GM19372 (cell line): ENCODE data around the gene FLG2.
"Not testable (repeated sequence)": the region's sequence is repeated elsewhere in the genome, so short reads cannot be mapped to it uniquely, and the experiment has no call there.

Experiments
- ATAC-seq: cut with Tn5 transposase; IDR thresholded peaks from one replicate; pipeline ENCODE4 v1.9.1; 2021; ENCODE audit warnings: mild to moderate bottlenecking, low read depth, moderate library complexity; ENCODE audit not compliant: unreplicated experiment

Gene FLG2

DNA sequence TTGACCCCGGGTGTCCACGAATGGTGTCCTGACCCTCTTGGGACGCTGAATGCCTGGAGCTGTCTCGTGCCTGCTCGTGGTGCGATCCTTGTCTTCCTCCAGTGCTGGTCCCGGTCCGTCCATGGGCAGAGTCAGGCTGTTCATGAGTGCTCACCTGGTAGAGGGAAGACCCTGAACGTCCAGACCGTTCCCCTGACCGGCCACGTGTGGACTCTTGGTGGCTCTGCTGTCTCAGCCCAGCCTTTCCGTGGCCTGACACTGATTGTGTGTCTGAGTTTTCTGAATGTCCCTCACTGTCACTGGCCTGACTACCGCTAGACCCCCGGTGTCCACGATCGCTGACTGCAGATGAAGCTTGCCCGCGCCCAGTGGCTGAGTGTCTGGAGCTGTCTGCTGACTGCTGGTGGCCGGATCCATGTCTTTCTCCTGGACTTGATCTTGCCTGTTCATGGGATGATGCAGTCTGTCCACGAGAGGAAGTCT is 46.4 kb downstream of the FLG2 start:
- ATAC-seq = no peak

DNA sequence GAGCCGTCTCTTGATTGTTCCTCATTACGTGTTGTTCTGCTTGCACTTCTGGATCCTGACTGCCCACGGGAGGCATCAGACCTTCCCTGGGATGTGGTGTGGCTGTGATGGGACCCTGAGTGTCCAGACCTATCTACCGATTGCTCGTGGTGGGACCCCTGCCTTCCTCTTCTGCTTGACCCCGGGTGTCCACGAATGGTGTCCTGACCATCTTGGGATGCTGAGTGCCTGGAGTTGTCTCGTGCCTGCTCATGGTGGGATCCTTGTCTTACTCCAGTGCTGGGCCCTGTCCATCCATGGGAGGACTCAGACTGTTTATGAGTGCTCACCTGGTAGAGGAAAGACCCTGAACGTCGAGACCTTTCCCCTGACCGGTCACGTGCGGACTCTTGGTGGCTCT is 47.6 kb downstream of the FLG2 start:
- ATAC-seq = not testable (repeated sequence)

- no peak for ATAC-seq
Observed at GRCh38 chr1:152309955-152310354, 49.9 kb downstream of the FLG2 start.

- not testable (repeated sequence) for ATAC-seq
Observed at GRCh38 chr1:152309320-152309901, 50.4 kb downstream of the FLG2 start.

GRCh38 chr1:152308758-152309157 is 51.0 kb downstream of the FLG2 start:
- ATAC-seq = not testable (repeated sequence)

DNA sequence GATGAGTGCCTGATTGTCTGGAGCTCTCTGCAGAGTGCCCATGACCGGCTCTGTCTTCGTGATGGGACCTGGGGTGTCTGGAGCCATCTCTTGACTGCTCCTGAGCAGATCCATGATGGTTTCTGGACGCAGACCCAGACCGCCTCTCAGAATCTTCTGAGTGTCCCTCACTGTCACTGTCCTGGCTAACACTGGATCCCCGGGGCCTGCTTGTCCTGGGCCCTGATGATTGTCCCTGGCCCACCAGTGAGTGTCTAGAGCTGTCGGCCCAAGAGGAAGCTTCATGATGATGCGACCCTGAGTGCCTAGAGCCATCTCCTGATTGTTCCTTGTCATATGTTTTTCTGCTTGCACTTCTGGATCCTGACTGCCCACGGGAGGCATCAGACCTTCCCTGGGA is 51.8 kb downstream of the FLG2 start:
- ATAC-seq = not testable (repeated sequence)

DNA sequence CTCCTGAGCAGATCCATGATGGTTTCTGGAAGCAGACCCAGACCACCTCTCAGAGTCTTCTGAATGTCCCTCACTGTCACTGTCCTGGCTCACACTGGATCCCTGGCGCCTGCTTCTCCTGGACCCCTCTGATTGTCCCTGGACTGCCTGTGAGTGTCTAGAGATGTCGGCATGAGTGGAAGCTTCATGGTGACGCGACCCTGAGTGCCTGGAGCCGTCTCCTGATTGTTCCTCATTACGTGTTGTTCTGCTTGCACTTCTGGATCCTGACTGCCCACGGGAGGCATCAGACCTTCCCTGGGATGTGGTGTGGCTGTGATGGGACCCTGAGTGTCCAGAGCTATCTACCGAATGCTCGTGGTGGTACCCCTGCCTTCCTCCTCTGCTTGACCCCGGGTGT is 53.7 kb downstream of the FLG2 start:
- not testable (repeated sequence) for ATAC-seq

DNA sequence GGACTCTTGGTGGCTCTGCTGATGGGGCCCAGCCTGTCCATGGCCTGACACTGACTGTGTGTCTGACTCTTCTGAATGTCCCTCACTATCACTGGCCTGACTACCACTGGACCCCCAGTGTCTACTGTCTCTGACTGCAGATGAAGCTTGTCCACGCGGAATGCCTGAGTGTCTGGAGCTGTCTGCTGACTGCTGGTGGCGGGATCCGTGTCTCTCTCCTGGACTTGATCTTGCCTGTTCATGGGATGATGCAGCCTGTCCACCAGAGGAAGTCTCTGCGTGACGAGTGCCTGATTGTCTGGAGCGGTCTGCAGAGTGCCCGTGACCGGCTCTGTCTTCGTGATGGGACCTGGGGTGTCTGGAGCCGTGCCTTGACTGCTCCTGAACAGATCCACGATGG is 55.0 kb downstream of the FLG2 start:
- ATAC-seq = not testable (repeated sequence)

- not testable (repeated sequence) for ATAC-seq
Observed at GRCh38 chr1:152303139-152303872, 56.5 kb downstream of the FLG2 start.
